OCI-LY7 (cell line): Measurements from ENCODE around the gene KCNT1. TPM values are rescaled to one million over a fixed set of nuclear protein-coding genes. Genes with fewer than 3 reads are reported as not detected.

Experiments
- BruUV-seq: library from RNA; stranded (reverse); fragments of 400-500 nt; replicated peaks from 2 replicates; lab custom pipeline; 2021; lab: Mats Ljungman, UMichigan
- CTCF ChIA-PET: fragments of 300-600 bp; sonication (Branson Sonifier 250); formaldehyde crosslinking; loops from one replicate; lab custom pipeline; 2022; ENCODE audit warnings: antibody characterized with exemption; ENCODE audit not compliant: unreplicated experiment; lab: Charles Lee
- POLR2A ChIA-PET: fragments of 300-600 bp; sonication (Branson Sonifier 250); formaldehyde crosslinking; loops from one replicate; lab custom pipeline; 2022; ENCODE audit warnings: antibody characterized with exemption; lab: Charles Lee
- DNase-seq: peaks from one replicate; pipeline ENCODE4 v3.0.0-alpha.2; 2015; ENCODE audit warnings: low spot score
- H2AFZ ChIP-seq: fragments of 200-600 bp; sonication (generic), shearing (Covaris generic); 2 replicates; pipeline ENCODE4 v1.6.1; 2014; ENCODE audit warnings: mild to moderate bottlenecking, antibody characterized with exemption, low read length, moderate library complexity
- H3K27ac ChIP-seq: fragments of 200-600 bp; sonication (generic); 2 replicates; pipeline ENCODE4 v1.5.1; 2014; ENCODE audit warnings: mixed run types, low read depth, mild to moderate bottlenecking, moderate library complexity, low read length, inconsistent platforms; ENCODE audit not compliant: poor library complexity, severe bottlenecking
- H3K36me3 ChIP-seq: fragments of 200-600 bp; sonication (generic); 2 replicates; pipeline ENCODE4 v1.6.1; 2014; ENCODE audit warnings: mild to moderate bottlenecking, antibody characterized with exemption, low read length, moderate library complexity, mixed read lengths; ENCODE audit not compliant: insufficient read depth
- H3K4me1 ChIP-seq: fragments of 200-600 bp; sonication (generic); 2 replicates; pipeline ENCODE4 v1.5.1; 2014; ENCODE audit warnings: mild to moderate bottlenecking, low read length; ENCODE audit not compliant: insufficient read depth, poor library complexity, severe bottlenecking
- H3K4me2 ChIP-seq: fragments of 200-600 bp; sonication (generic); 2 replicates; pipeline ENCODE4 v1.6.1; 2014; ENCODE audit warnings: mild to moderate bottlenecking, low read length
- H3K4me3 ChIP-seq: fragments of 200-600 bp; sonication (generic); 2 replicates; pipeline ENCODE4 v1.5.1; 2014; ENCODE audit warnings: mild to moderate bottlenecking, low read depth, low read length; ENCODE audit not compliant: poor library complexity, severe bottlenecking
- H3K79me2 ChIP-seq: fragments of 200-600 bp; sonication (generic); 2 replicates; pipeline ENCODE4 v1.6.1; 2016; ENCODE audit warnings: low read depth, mild to moderate bottlenecking, low read length, moderate library complexity, mixed read lengths; ENCODE audit not compliant: insufficient read depth
- H3K9me2 ChIP-seq: fragments of 200-600 bp; sonication (generic); 2 replicates; pipeline ENCODE4 v1.6.1; 2016; ENCODE audit warnings: mild to moderate bottlenecking, low read length, mixed read lengths; ENCODE audit not compliant: insufficient read depth
- H3K9me3 ChIP-seq: fragments of 200-600 bp; sonication (generic); 2 replicates; pipeline ENCODE4 v1.6.1; 2014; ENCODE audit warnings: mild to moderate bottlenecking, mixed run types, low read length, mixed read lengths
- H4K20me1 ChIP-seq: fragments of 200-600 bp; sonication (generic); 2 replicates; pipeline ENCODE4 v1.6.1; 2014; ENCODE audit warnings: mild to moderate bottlenecking, antibody characterized with exemption, low read length, moderate library complexity, mixed read lengths; ENCODE audit not compliant: insufficient read depth
- CTCF ChIP-seq: fragments of 200-600 bp; sonication (generic); conservative IDR thresholded peaks from 2 replicates; pipeline ENCODE4 v1.5.1; 2014; ENCODE audit warnings: mild to moderate bottlenecking, antibody characterized with exemption, low read length, moderate library complexity, mixed read lengths
- EZH2phosphoT487 ChIP-seq: fragments of 200-600 bp; sonication (generic); IDR thresholded peaks from 2 replicates; pipeline ENCODE4 v1.6.1; 2018; ENCODE audit warnings: low read depth, borderline replicate concordance, mild to moderate bottlenecking, mixed run types, antibody characterized with exemption, low read length, moderate library complexity, mixed read lengths
- intact Hi-C: fragments of 100-400 bp; cut with micrococcal nuclease; formaldehyde crosslinking; loops from one replicate; pipeline ENCODE4 v1.10.0; 2022; ENCODE audit not compliant: unreplicated experiment
- total RNA-seq, 2 experiments: library from RNA; depleted of rRNA in 1 of 2; stranded (reverse); fragments of >200 nt in 1 of 2; shearing (Covaris generic) in 1 of 2; gene quantifications; 2 replicates each; pipeline ENCODE4 v1.2.3, GENCODE V29; 2014 to 2022

Gene KCNT1
- total RNA-seq, 2 experiments from 2014 or later, result not detected

- H4K20me1 ChIP-seq, result no peaks in the 10 kb centered on the region
- H2AFZ ChIP-seq, result no peak overlapping the region
- ChIA-PET CTCF (no interaction called here), POLR2A (no interaction called here)
- no peak overlapping the region for H3K27ac ChIP-seq
- H3K36me3 ChIP-seq, result no peaks in the 10 kb centered on the region
- no peak for DNase-seq
- TF ChIP-seq CTCF (no peak), EZH2phosphoT487 (no peak)
- no peaks in the 10 kb centered on the region for H3K4me1 ChIP-seq
- no peaks in the 10 kb centered on the region for H3K9me2 ChIP-seq
- no peaks in the 10 kb centered on the region for H3K9me3 ChIP-seq
- H3K4me2 ChIP-seq, result no peak overlapping the region
- no peak overlapping the region for H3K4me3 ChIP-seq
- H3K79me2 ChIP-seq, result no peaks in the 10 kb centered on the region
- intact Hi-C loops, result no loop called here
- no TSS peak for BruUV-seq
Observed at GRCh38 chr9:135789838-135790291, 87.9 kb downstream of the KCNT1 start.

GRCh38 chr9:135790356-135790755, 88.4 kb downstream of the KCNT1 start:
- no TSS peak for BruUV-seq
- Histone ChIP-seq H3K9me2 (no peaks in the 10 kb centered on the region), H3K27ac (no peak overlapping the region), H3K4me1 (no peaks in the 10 kb centered on the region), H3K4me2 (no peak overlapping the region), H3K36me3 (no peaks in the 10 kb centered on the region), H3K4me3 (no peak overlapping the region), H2AFZ (no peak overlapping the region), H3K9me3 (no peaks in the 10 kb centered on the region), H3K79me2 (no peaks in the 10 kb centered on the region), H4K20me1 (no peaks in the 10 kb centered on the region)
- no peak for TF ChIP-seq CTCF
- no peak for TF ChIP-seq EZH2phosphoT487
- ChIA-PET CTCF (no interaction called here), POLR2A (no interaction called here)
- no peak for DNase-seq
- intact Hi-C loops, result no loop called here

- BruUV-seq, result no TSS peak
- no peak overlapping the region for H2AFZ ChIP-seq
- no peaks in the 10 kb centered on the region for H3K9me2 ChIP-seq
- H3K4me2 ChIP-seq, result no peak overlapping the region
- TF ChIP-seq CTCF (no peak), EZH2phosphoT487 (no peak)
- DNase-seq, result no peak
- no peak overlapping the region for H3K27ac ChIP-seq
- CTCF ChIA-PET, result no interaction called here
- H3K4me1 ChIP-seq, result no peaks in the 10 kb centered on the region
- H3K79me2 ChIP-seq, result no peaks in the 10 kb centered on the region
- no peaks in the 10 kb centered on the region for H3K36me3 ChIP-seq
- intact Hi-C loops, result no loop called here
- no peak overlapping the region for H3K4me3 ChIP-seq
- H3K9me3 ChIP-seq, result no peaks in the 10 kb centered on the region
- H4K20me1 ChIP-seq, result no peaks in the 10 kb centered on the region
- POLR2A ChIA-PET, result no interaction called here
Observed at GRCh38 chr9:135790850-135791249, 88.9 kb downstream of the KCNT1 start.
